ENCODE data around the gene ADGRB2. TPM values are rescaled to one million over a fixed set of nuclear protein-coding genes. Genes with fewer than 3 reads are reported as not detected.

The ADGRB2 gene
- polyA plus RNA-seq, 1 experiment, result 9.2 TPM

GRCh38 chr1:31792116-31792515 is 28.0 kb upstream of the ADGRB2 start:
- CTCF ChIA-PET, result no interaction called here
- POLR2A ChIA-PET, result interaction anchor here (0.6 kb wide), 1 partner anchor 126 kb away, joined by 4 read pairs; no protein-coding TSS in a partner anchor
- peaks cover 11% of the 10 kb centered on the region for H3K36me3 ChIP-seq (ENCODE audit: control insufficient read depth, insufficient read depth, low read length)
- TF ChIP-seq CTCF (IDR thresholded peaks at IDR 0.05; ENCODE audit: insufficient read depth, low read depth, low read length), result no peak
- no peaks in the 10 kb centered on the region for H3K27me3 ChIP-seq (ENCODE audit: control insufficient read depth, insufficient read depth, low read length)
- no peak overlapping the region for H3K4me3 ChIP-seq (ENCODE audit: low read depth, low read length)
- DNase-seq (ENCODE audit: low read depth), result no peak

DNA sequence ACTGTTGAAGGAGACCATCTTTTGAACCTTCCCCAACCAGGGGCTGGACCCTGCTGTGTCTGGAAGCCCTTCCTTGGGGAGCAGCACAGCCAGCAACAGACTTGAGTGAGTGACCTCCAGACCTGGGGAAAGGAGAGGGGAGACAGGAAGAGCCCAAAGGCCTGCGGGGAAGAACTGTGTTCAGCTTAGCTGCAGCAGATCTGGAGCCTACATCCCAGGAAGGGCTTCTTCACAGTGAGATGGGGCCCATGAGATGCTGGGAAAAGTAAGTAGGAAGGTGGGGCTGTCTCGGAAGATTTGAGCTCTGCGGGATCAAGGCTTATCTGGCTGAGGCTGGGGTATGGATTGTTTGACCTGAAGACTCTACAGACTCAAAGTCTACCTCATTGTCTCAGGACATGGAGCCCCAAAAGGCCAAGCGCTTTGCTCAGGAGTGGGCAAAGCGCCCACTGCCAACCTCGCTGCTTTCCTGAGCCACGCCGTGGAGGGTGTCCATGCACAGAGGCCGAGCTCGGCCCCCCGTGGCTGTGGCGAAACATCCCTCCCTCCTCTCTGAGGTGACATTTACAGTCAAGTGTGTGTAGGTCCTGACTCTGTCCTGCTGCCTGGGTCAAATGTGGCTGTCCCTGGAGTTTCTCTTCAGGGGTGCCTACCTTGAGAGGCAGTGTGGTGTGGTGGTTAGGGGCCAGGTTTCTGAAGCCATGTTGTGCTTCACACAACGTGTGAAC is 27.2 kb upstream of the ADGRB2 start:
- H3K4me3 ChIP-seq (ENCODE audit: low read depth, low read length), result no peak overlapping the region
- POLR2A ChIA-PET, result no interaction called here
- DNase-seq (ENCODE audit: low read depth), result no peak
- peaks cover 11% of the 10 kb centered on the region for H3K36me3 ChIP-seq (ENCODE audit: control insufficient read depth, insufficient read depth, low read length)
- CTCF ChIA-PET, result interaction anchor here (1.0 to 4.6 kb wide), 7 partner anchors 31 to 171 kb away, joined by 3 to 53 read pairs (median 4); no protein-coding TSS in a partner anchor
- no peak for TF ChIP-seq CTCF (IDR thresholded peaks at IDR 0.05; ENCODE audit: insufficient read depth, low read depth, low read length)
- no peaks in the 10 kb centered on the region for H3K27me3 ChIP-seq (ENCODE audit: control insufficient read depth, insufficient read depth, low read length)

GRCh38 chr1:31790641-31791091 is 26.5 kb upstream of the ADGRB2 start:
- no peak for DNase-seq (ENCODE audit: low read depth)
- Histone ChIP-seq H3K4me3 (ENCODE audit: low read depth, low read length) (no peak overlapping the region), H3K27me3 (ENCODE audit: control insufficient read depth, insufficient read depth, low read length) (no peaks in the 10 kb centered on the region), H3K36me3 (ENCODE audit: control insufficient read depth, insufficient read depth, low read length) (peaks cover 11% of the 10 kb centered on the region)
- CTCF ChIA-PET, result interaction anchor here (1.0 to 4.6 kb wide), 10 partner anchors 30 to 223 kb away, joined by 3 to 53 read pairs (median 6); no protein-coding TSS in a partner anchor
- POLR2A ChIA-PET, result interaction anchor here (0.6 kb wide), 1 partner anchor 90 kb away, joined by 6 read pairs; no protein-coding TSS in a partner anchor
- no peak for TF ChIP-seq CTCF (IDR thresholded peaks at IDR 0.05; ENCODE audit: insufficient read depth, low read depth, low read length)

DNA sequence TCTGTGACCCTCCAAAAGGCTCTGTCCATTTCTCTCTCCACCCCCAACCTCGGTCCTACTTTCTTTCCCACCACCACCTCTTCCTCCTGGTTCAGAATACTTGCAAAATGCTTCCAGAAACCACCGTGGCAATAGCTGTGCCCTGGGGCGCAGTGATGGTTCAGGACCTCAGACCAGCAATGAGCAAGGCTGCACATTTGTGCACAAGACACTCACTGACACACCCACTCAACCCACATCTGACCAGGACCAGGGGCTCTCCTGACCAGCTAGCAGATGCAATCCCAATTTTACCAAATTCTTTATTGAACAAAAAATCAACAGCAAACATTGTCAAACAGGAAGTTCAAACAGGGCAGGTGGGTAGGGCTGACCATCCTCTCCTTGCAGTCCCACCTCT is 26.0 kb upstream of the ADGRB2 start:
- Histone ChIP-seq H3K4me3 (ENCODE audit: low read depth, low read length) (no peak overlapping the region), H3K36me3 (ENCODE audit: control insufficient read depth, insufficient read depth, low read length) (peaks cover 11% of the 10 kb centered on the region), H3K27me3 (ENCODE audit: control insufficient read depth, insufficient read depth, low read length) (no peaks in the 10 kb centered on the region)
- POLR2A ChIA-PET, result interaction anchor here (0.6 kb wide), 1 partner anchor 91 kb away, joined by 6 read pairs; no protein-coding TSS in a partner anchor
- no peak for TF ChIP-seq CTCF (IDR thresholded peaks at IDR 0.05; ENCODE audit: insufficient read depth, low read depth, low read length)
- CTCF ChIA-PET, result interaction anchor here (1.0 to 4.6 kb wide), 20 partner anchors 13 to 241 kb away, joined by 3 to 53 read pairs (median 7); partner anchors contain the start of gene TINAGL1
- no peak for DNase-seq (ENCODE audit: low read depth)

All from BJ (cell line).